ENCODE results near the gene XPC. TPM values are rescaled to one million over a fixed set of nuclear protein-coding genes. Genes with fewer than 3 reads are reported as not detected.

XPC gene
- total RNA-seq, 2 experiments from 2014 or later = 22.7 to 38.6 TPM

GRCh38 chr3:14140668-14141067 lies 37.7 kb downstream of the XPC start:
- no peak for DNase-seq (ENCODE audit: low spot score)
- no peak overlapping the region for H3K27ac ChIP-seq (ENCODE audit: low read depth, low read length, poor library complexity, severe bottlenecking)
- H3K9me3 ChIP-seq (ENCODE audit: low read length) = no peaks in the 10 kb centered on the region
- H3K4me3 ChIP-seq (ENCODE audit: low read depth, low read length, poor library complexity, severe bottlenecking) = no peak overlapping the region
- ChIA-PET CTCF (ENCODE audit: unreplicated experiment) (no interaction called here), POLR2A (no interaction called here)
- no peaks in the 10 kb centered on the region for H3K4me1 ChIP-seq (ENCODE audit: insufficient read depth, low read length, poor library complexity, severe bottlenecking)
- TF ChIP-seq EZH2phosphoT487 (IDR thresholded peaks at IDR 0.05; ENCODE audit: borderline replicate concordance, low read depth, low read length) (no peak), CTCF (conservative IDR thresholded peaks at IDR 0.05; ENCODE audit: low read length) (no peak)
- H3K79me2 ChIP-seq (ENCODE audit: insufficient read depth, low read depth, low read length) = no peaks in the 10 kb centered on the region
- H4K20me1 ChIP-seq (ENCODE audit: insufficient read depth, low read length) = 0 out of 2 replicates have a peak, but pooled peaks cover 3% of the 10 kb centered on the region
- intact Hi-C loops (cut with micrococcal nuclease; ENCODE audit: unreplicated experiment) = no loop called here
- H3K9me2 ChIP-seq (ENCODE audit: insufficient read depth, low read length) = no peaks in the 10 kb centered on the region
- H2AFZ ChIP-seq (ENCODE audit: low read length) = no peak overlapping the region
- H3K4me2 ChIP-seq (ENCODE audit: low read length) = no peak overlapping the region
- BruUV-seq (replicated peaks) = no TSS peak
- peaks cover 22% of the 10 kb centered on the region; the same call in 1 of the 2 replicates for H3K36me3 ChIP-seq (ENCODE audit: insufficient read depth, low read length)

- intact Hi-C loops (cut with micrococcal nuclease; ENCODE audit: unreplicated experiment) = no loop called here
- Histone ChIP-seq H3K4me2 (ENCODE audit: low read length) (no peak overlapping the region), H2AFZ (ENCODE audit: low read length) (no peak overlapping the region), H3K4me1 (ENCODE audit: insufficient read depth, low read length, poor library complexity, severe bottlenecking) (no peaks in the 10 kb centered on the region), H3K4me3 (ENCODE audit: low read depth, low read length, poor library complexity, severe bottlenecking) (no peak overlapping the region), H3K79me2 (ENCODE audit: insufficient read depth, low read depth, low read length) (no peaks in the 10 kb centered on the region), H4K20me1 (ENCODE audit: insufficient read depth, low read length) (0 out of 2 replicates have a peak, but pooled peaks cover 3% of the 10 kb centered on the region), H3K9me2 (ENCODE audit: insufficient read depth, low read length) (no peaks in the 10 kb centered on the region), H3K27ac (ENCODE audit: low read depth, low read length, poor library complexity, severe bottlenecking) (no peak overlapping the region), H3K9me3 (ENCODE audit: low read length) (no peaks in the 10 kb centered on the region), H3K36me3 (ENCODE audit: insufficient read depth, low read length) (peaks cover 24% of the 10 kb centered on the region; the same call in 1 of the 2 replicates)
- no peak for DNase-seq (ENCODE audit: low spot score)
- BruUV-seq (replicated peaks) = no TSS peak
- TF ChIP-seq EZH2phosphoT487 (IDR thresholded peaks at IDR 0.05; ENCODE audit: borderline replicate concordance, low read depth, low read length) (no peak), CTCF (conservative IDR thresholded peaks at IDR 0.05; ENCODE audit: low read length) (no peak)
- CTCF ChIA-PET (ENCODE audit: unreplicated experiment) = no interaction called here
- POLR2A ChIA-PET = no interaction called here
Observed at GRCh38 chr3:14139771-14140170, 38.6 kb downstream of the XPC start.

GRCh38 chr3:14138878-14139655 lies 39.3 kb downstream of the XPC start:
- Histone ChIP-seq H3K9me2 (ENCODE audit: insufficient read depth, low read length) (no peaks in the 10 kb centered on the region), H3K9me3 (ENCODE audit: low read length) (no peaks in the 10 kb centered on the region), H4K20me1 (ENCODE audit: insufficient read depth, low read length) (0 out of 2 replicates have a peak, but pooled peaks cover under 1% of the 10 kb centered on the region), H3K4me2 (ENCODE audit: low read length) (no peak overlapping the region), H3K36me3 (ENCODE audit: insufficient read depth, low read length) (peaks cover 22% of the 10 kb centered on the region; the same call in 1 of the 2 replicates), H3K4me3 (ENCODE audit: low read depth, low read length, poor library complexity, severe bottlenecking) (no peak overlapping the region), H3K4me1 (ENCODE audit: insufficient read depth, low read length, poor library complexity, severe bottlenecking) (no peaks in the 10 kb centered on the region), H3K79me2 (ENCODE audit: insufficient read depth, low read depth, low read length) (no peaks in the 10 kb centered on the region), H3K27ac (ENCODE audit: low read depth, low read length, poor library complexity, severe bottlenecking) (no peak overlapping the region), H2AFZ (ENCODE audit: low read length) (no peak overlapping the region)
- no peak for TF ChIP-seq EZH2phosphoT487 (IDR thresholded peaks at IDR 0.05; ENCODE audit: borderline replicate concordance, low read depth, low read length)
- no peak for TF ChIP-seq CTCF (conservative IDR thresholded peaks at IDR 0.05; ENCODE audit: low read length)
- no TSS peak for BruUV-seq (replicated peaks)
- DNase-seq (ENCODE audit: low spot score) = no peak
- ChIA-PET CTCF (ENCODE audit: unreplicated experiment) (no interaction called here), POLR2A (no interaction called here)
- intact Hi-C loops (cut with micrococcal nuclease; ENCODE audit: unreplicated experiment) = no loop called here

Data from OCI-LY7 (cell line).